ENCODE measurements around the gene FHL2.
A peak's percentile ranks its signal among the peaks of the same experiment; 100 is the strongest.

Gene FHL2

GRCh38 chr2:105442721-105443120 lies 43.9 kb upstream of the FHL2 start:
- no peak for TF ChIP-seq CTCF (conservative IDR thresholded peaks at IDR 0.05; ENCODE audit: control insufficient read depth, insufficient read depth, low read depth, low read length)
- DNase-seq (ENCODE audit: low read depth) = no peak
- H3K4me3 ChIP-seq (ENCODE audit: control insufficient read depth, low read depth, low read length) = no peak overlapping the region

GRCh38 chr2:105442056-105442455 lies 43.2 kb upstream of the FHL2 start:
- no peak for DNase-seq (ENCODE audit: low read depth)

GRCh38 chr2:105439141-105439540 lies 40.3 kb upstream of the FHL2 start:
- DNase-seq (ENCODE audit: low read depth) = no peak
- no peak overlapping the region for H3K4me3 ChIP-seq (ENCODE audit: control insufficient read depth, low read depth, low read length)
- TF ChIP-seq CTCF (conservative IDR thresholded peaks at IDR 0.05; ENCODE audit: control insufficient read depth, insufficient read depth, low read depth, low read length) = no peak

More at GRCh38 chr2:105442056-105442455, 43.2 kb upstream of the FHL2 start:
- TF ChIP-seq CTCF (conservative IDR thresholded peaks at IDR 0.05; ENCODE audit: control insufficient read depth, insufficient read depth, low read depth, low read length) = no peak
- no peak overlapping the region for H3K4me3 ChIP-seq (ENCODE audit: control insufficient read depth, low read depth, low read length)

GRCh38 chr2:105438104-105438929 lies 39.5 kb upstream of the FHL2 start:
- no peak overlapping the region for H3K4me3 ChIP-seq (ENCODE audit: control insufficient read depth, low read depth, low read length)
- no peak for DNase-seq (ENCODE audit: low read depth)

GRCh38 chr2:105437708-105438103 lies 38.9 kb upstream of the FHL2 start:
- peak; percentile 61 for DNase-seq (ENCODE audit: low read depth)
- no peak overlapping the region for H3K4me3 ChIP-seq (ENCODE audit: control insufficient read depth, low read depth, low read length)
- TF ChIP-seq CTCF (conservative IDR thresholded peaks at IDR 0.05; ENCODE audit: control insufficient read depth, insufficient read depth, low read depth, low read length) = no peak

More at GRCh38 chr2:105438104-105438929, 39.5 kb upstream of the FHL2 start:
- no peak for TF ChIP-seq CTCF (conservative IDR thresholded peaks at IDR 0.05; ENCODE audit: control insufficient read depth, insufficient read depth, low read depth, low read length)

GRCh38 chr2:105432749-105433148 lies 33.9 kb upstream of the FHL2 start:
- DNase-seq (ENCODE audit: low read depth) = peak; percentile 36
- no peak for TF ChIP-seq CTCF (conservative IDR thresholded peaks at IDR 0.05; ENCODE audit: control insufficient read depth, insufficient read depth, low read depth, low read length)
- no peak overlapping the region for H3K4me3 ChIP-seq (ENCODE audit: control insufficient read depth, low read depth, low read length)
